ENCODE results near the gene EVPL.

Gene EVPL

GRCh38 chr17:76014100-76014924, 12.8 kb downstream of the EVPL start:
- no peaks in the 10 kb centered on the region for H3K79me2 ChIP-seq (ENCODE audit: insufficient read depth, low read length)
- no peaks in the 10 kb centered on the region for H3K9me3 ChIP-seq (ENCODE audit: insufficient read depth, low read length, severe bottlenecking)
- peak overlapping the region; percentile 62 for H2AFZ ChIP-seq (ENCODE audit: low read depth, low read length)
- H3K36me3 ChIP-seq (ENCODE audit: insufficient read depth, low read length) = no peaks in the 10 kb centered on the region
- ATAC-seq (ENCODE audit: insufficient read depth, low read depth) (peak; percentile 99), DNase-seq (peak; percentile 82)
- H3K9ac ChIP-seq (ENCODE audit: low read depth, low read length) = peak overlapping the region; percentile 27; the same call in 1 of the 2 replicates
- H3K4me2 ChIP-seq (ENCODE audit: insufficient read depth, low read length) = 0 out of 2 replicates have a peak overlapping the region, but pooled peaks have one; percentile 16
- no peaks in the 10 kb centered on the region for H3K27me3 ChIP-seq (ENCODE audit: insufficient read depth, low read length, poor library complexity)
- H4K20me1 ChIP-seq (ENCODE audit: insufficient read depth, low read length) = no peaks in the 10 kb centered on the region
- H3K27ac ChIP-seq (ENCODE audit: low read length) = peak overlapping the region; percentile 59
- H3K4me1 ChIP-seq (ENCODE audit: insufficient read depth, low read length) = peaks cover 8% of the 10 kb centered on the region
- no peak overlapping the region for H3K4me3 ChIP-seq (ENCODE audit: low read depth in 1 of 2, low read length in 2 of 2)
- TF ChIP-seq CTCF (IDR thresholded peaks at IDR 0.05; ENCODE audit: borderline replicate concordance, extremely low read depth, low read length, poor library complexity, severe bottlenecking) = peak; percentile 96
- TF ChIP-seq EZH2 (IDR thresholded peaks at IDR 0.05; ENCODE audit: borderline replicate concordance, low read depth, low read length, severe bottlenecking) = no peak

GRCh38 chr17:76013377-76013932, 13.7 kb downstream of the EVPL start:
- no peaks in the 10 kb centered on the region for H4K20me1 ChIP-seq (ENCODE audit: insufficient read depth, low read length)
- TF ChIP-seq CTCF (IDR thresholded peaks at IDR 0.05; ENCODE audit: borderline replicate concordance, extremely low read depth, low read length, poor library complexity, severe bottlenecking) (no peak), EZH2 (IDR thresholded peaks at IDR 0.05; ENCODE audit: borderline replicate concordance, low read depth, low read length, severe bottlenecking) (no peak)
- DNase-seq (no peak), ATAC-seq (ENCODE audit: insufficient read depth, low read depth) (no peak)
- H3K79me2 ChIP-seq (ENCODE audit: insufficient read depth, low read length) = no peaks in the 10 kb centered on the region
- H3K9me3 ChIP-seq (ENCODE audit: insufficient read depth, low read length, severe bottlenecking) = no peaks in the 10 kb centered on the region
- no peaks in the 10 kb centered on the region for H3K27me3 ChIP-seq (ENCODE audit: insufficient read depth, low read length, poor library complexity)
- H3K9ac ChIP-seq (ENCODE audit: low read depth, low read length) = peak overlapping the region; percentile 27; the same call in 1 of the 2 replicates
- no peaks in the 10 kb centered on the region for H3K36me3 ChIP-seq (ENCODE audit: insufficient read depth, low read length)
- H3K27ac ChIP-seq (ENCODE audit: low read length) = peak overlapping the region; percentile 59; the same call in 1 of the 2 replicates
- peak overlapping the region; percentile 62 for H2AFZ ChIP-seq (ENCODE audit: low read depth, low read length)
- H3K4me2 ChIP-seq (ENCODE audit: insufficient read depth, low read length) = no peak overlapping the region
- no peak overlapping the region for H3K4me3 ChIP-seq (ENCODE audit: low read depth in 1 of 2, low read length in 2 of 2)
- H3K4me1 ChIP-seq (ENCODE audit: insufficient read depth, low read length) = peaks cover 8% of the 10 kb centered on the region

DNA sequence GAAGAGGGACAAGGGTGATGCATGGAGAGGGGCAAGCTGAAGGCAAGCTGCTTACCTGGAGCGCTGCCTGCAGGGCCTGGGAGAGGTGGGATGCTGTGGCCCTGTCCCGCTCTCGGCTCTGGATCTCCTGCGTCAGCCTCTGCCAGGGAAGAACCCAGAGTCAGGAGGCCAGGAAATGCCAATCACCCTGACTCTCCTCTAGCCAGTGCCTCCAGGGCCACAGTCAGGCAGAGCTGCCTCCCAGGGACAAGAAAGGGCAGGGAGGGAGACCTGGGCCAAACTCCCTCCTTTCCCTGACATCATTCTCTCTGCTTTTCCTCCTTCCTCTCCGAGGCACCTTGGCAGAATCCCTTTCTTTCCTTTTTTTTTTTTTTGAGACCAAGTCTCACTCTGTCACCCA, 15.2 kb downstream of the EVPL start:
- Histone ChIP-seq H3K9ac (ENCODE audit: low read depth, low read length) (no peak overlapping the region), H3K36me3 (ENCODE audit: insufficient read depth, low read length) (no peaks in the 10 kb centered on the region), H2AFZ (ENCODE audit: low read depth, low read length) (no peak overlapping the region), H3K27me3 (ENCODE audit: insufficient read depth, low read length, poor library complexity) (no peaks in the 10 kb centered on the region), H3K4me1 (ENCODE audit: insufficient read depth, low read length) (peaks cover 8% of the 10 kb centered on the region), H4K20me1 (ENCODE audit: insufficient read depth, low read length) (no peaks in the 10 kb centered on the region), H3K79me2 (ENCODE audit: insufficient read depth, low read length) (no peaks in the 10 kb centered on the region), H3K27ac (ENCODE audit: low read length) (no peak overlapping the region), H3K9me3 (ENCODE audit: insufficient read depth, low read length, severe bottlenecking) (no peaks in the 10 kb centered on the region), H3K4me2 (ENCODE audit: insufficient read depth, low read length) (no peak overlapping the region), H3K4me3 (ENCODE audit: low read depth in 1 of 2, low read length in 2 of 2) (no peak overlapping the region)
- no peak for DNase-seq
- no peak for ATAC-seq (ENCODE audit: insufficient read depth, low read depth)
- TF ChIP-seq EZH2 (IDR thresholded peaks at IDR 0.05; ENCODE audit: borderline replicate concordance, low read depth, low read length, severe bottlenecking) (no peak), CTCF (IDR thresholded peaks at IDR 0.05; ENCODE audit: borderline replicate concordance, extremely low read depth, low read length, poor library complexity, severe bottlenecking) (no peak)

Data from DND-41 (cell line).